Activated T-cell treated with anti-CD3 and anti-CD28 coated beads, Interleukin-2, amount 50 U/mL, for 4 hours (primary cell): ENCODE measurements around the gene PPP1R12B. TPM values are rescaled to one million over a fixed set of nuclear protein-coding genes. Genes with fewer than 3 reads are reported as not detected.
"Not testable (repeated sequence)": the region's sequence is repeated elsewhere in the genome, so short reads cannot be mapped to it uniquely, and the experiment has no call there.

Experiments
- ATAC-seq, 2 donors: fragments of 200-7000 bp; cut with Tn5 transposase; one replicate each; pipeline ENCODE4 v1.10.0; 2021
- DNase-seq: peaks from one replicate; pipeline ENCODE4 v3.0.0-alpha.2; 2020
- H3K27me3 Mint-ChIP-seq: one replicate; pipeline ENCODE4 v1.8.0; 2021; ENCODE audit warnings: low read depth, mixed read lengths
- H3K36me3 Mint-ChIP-seq: one replicate; pipeline ENCODE4 v1.8.0; 2022; ENCODE audit warnings: mixed read lengths; ENCODE audit not compliant: insufficient read depth
- H3K4me1 Mint-ChIP-seq: one replicate; pipeline ENCODE4 v1.8.0; 2021; ENCODE audit warnings: low read depth, mixed read lengths
- H3K4me3 Mint-ChIP-seq: one replicate; pipeline ENCODE4 v1.8.0; 2021; ENCODE audit warnings: mild to moderate bottlenecking, moderate library complexity, mixed read lengths
- H3K9me3 Mint-ChIP-seq: one replicate; pipeline ENCODE4 v1.8.0; 2021; ENCODE audit warnings: mixed read lengths
- total RNA-seq, 3 donors: library from RNA; stranded (reverse); gene quantifications; one replicate each; pipeline ENCODE4 v1.2.1, GENCODE V29; 2021

Gene PPP1R12B
- total RNA-seq, 3 donors from 2014 or later, result 4.7 to 8.1 (median 5.4) TPM

GRCh38 chr1:202361701-202362100, 13.2 kb downstream of the PPP1R12B start:
- no peaks in the 10 kb centered on the region for H3K36me3 Mint-ChIP-seq
- no peak for DNase-seq
- no peak for ATAC-seq
- H3K9me3 Mint-ChIP-seq, result no peaks in the 10 kb centered on the region
- no peaks in the 10 kb centered on the region for H3K27me3 Mint-ChIP-seq
- no peak overlapping the region for H3K4me3 Mint-ChIP-seq
- H3K4me1 Mint-ChIP-seq, result peaks cover 4% of the 10 kb centered on the region

- DNase-seq (no peak), ATAC-seq (no peak)
- Mint-ChIP-seq H3K36me3 (no peaks in the 10 kb centered on the region), H3K4me3 (no peak overlapping the region), H3K4me1 (peaks cover 4% of the 10 kb centered on the region), H3K9me3 (no peaks in the 10 kb centered on the region), H3K27me3 (no peaks in the 10 kb centered on the region)
These were observed 13.7 kb downstream of the PPP1R12B start for GRCh38 chr1:202362212-202362611.

- no peak for DNase-seq
These were observed 16.8 kb downstream of the PPP1R12B start for GRCh38 chr1:202365092-202365815.

GRCh38 chr1:202367271-202367670, 18.8 kb downstream of the PPP1R12B start:
- H3K9me3 Mint-ChIP-seq, result no peaks in the 10 kb centered on the region
- no peak for DNase-seq

More at GRCh38 chr1:202365092-202365815, 16.8 kb downstream of the PPP1R12B start:
- Mint-ChIP-seq H3K4me1 (peaks cover 4% of the 10 kb centered on the region), H3K4me3 (no peak overlapping the region), H3K9me3 (no peaks in the 10 kb centered on the region), H3K36me3 (peaks cover 1% of the 10 kb centered on the region), H3K27me3 (no peaks in the 10 kb centered on the region)
- ATAC-seq, result no peak

GRCh38 chr1:202370906-202371305, 22.4 kb downstream of the PPP1R12B start:
- H3K9me3 Mint-ChIP-seq, DNase-seq, H3K4me3 Mint-ChIP-seq, H3K4me1 Mint-ChIP-seq, ATAC-seq, H3K36me3 Mint-ChIP-seq, H3K27me3 Mint-ChIP-seq: not testable (repeated sequence)

More at GRCh38 chr1:202367271-202367670, 18.8 kb downstream of the PPP1R12B start:
- H3K27me3 Mint-ChIP-seq, result no peaks in the 10 kb centered on the region
- no peaks in the 10 kb centered on the region for H3K4me1 Mint-ChIP-seq
- no peak for ATAC-seq
- H3K4me3 Mint-ChIP-seq, result no peak overlapping the region
- peaks cover 1% of the 10 kb centered on the region for H3K36me3 Mint-ChIP-seq

- Mint-ChIP-seq H3K4me1 (peaks cover 9% of the 10 kb centered on the region), H3K27me3 (no peaks in the 10 kb centered on the region), H3K36me3 (peaks cover 8% of the 10 kb centered on the region), H3K4me3 (no peak overlapping the region), H3K9me3 (no peaks in the 10 kb centered on the region)
- ATAC-seq, result no peak
- no peak for DNase-seq
These were observed 25.6 kb downstream of the PPP1R12B start for GRCh38 chr1:202374099-202374498.

- DNase-seq, ATAC-seq, H3K27me3 Mint-ChIP-seq: not testable (repeated sequence)
These were observed 26.7 kb downstream of the PPP1R12B start for GRCh38 chr1:202375175-202375574.

GRCh38 chr1:202376247-202376646, 27.7 kb downstream of the PPP1R12B start:
- Mint-ChIP-seq H3K36me3 (peaks cover 6% of the 10 kb centered on the region), H3K4me3 (no peak overlapping the region), H3K9me3 (no peaks in the 10 kb centered on the region), H3K4me1 (peaks cover 26% of the 10 kb centered on the region), H3K27me3 (no peaks in the 10 kb centered on the region)
- DNase-seq (no peak), ATAC-seq (no peak)

More at GRCh38 chr1:202375175-202375574, 26.7 kb downstream of the PPP1R12B start:
- peaks cover 16% of the 10 kb centered on the region for H3K4me1 Mint-ChIP-seq
- H3K4me3 Mint-ChIP-seq, H3K9me3 Mint-ChIP-seq, H3K36me3 Mint-ChIP-seq: not testable (repeated sequence)

- DNase-seq, H3K27me3 Mint-ChIP-seq, H3K36me3 Mint-ChIP-seq, H3K9me3 Mint-ChIP-seq: not testable (repeated sequence)
- Mint-ChIP-seq H3K4me3 (peak overlapping the region; percentile 27), H3K4me1 (peaks cover 26% of the 10 kb centered on the region)
- ATAC-seq, result peak; percentile 38 to 67
These were observed 31.5 kb downstream of the PPP1R12B start for GRCh38 chr1:202379884-202380529.

- H3K4me3 Mint-ChIP-seq, ATAC-seq, H3K27me3 Mint-ChIP-seq: not testable (repeated sequence)
These were observed 32.0 kb downstream of the PPP1R12B start for GRCh38 chr1:202380535-202380934.

GRCh38 chr1:202381867-202382266, 33.4 kb downstream of the PPP1R12B start:
- H3K4me1 Mint-ChIP-seq, result peaks cover 21% of the 10 kb centered on the region
- H3K27me3 Mint-ChIP-seq, ATAC-seq, H3K4me3 Mint-ChIP-seq, DNase-seq, H3K36me3 Mint-ChIP-seq, H3K9me3 Mint-ChIP-seq: not testable (repeated sequence)

More at GRCh38 chr1:202380535-202380934, 32.0 kb downstream of the PPP1R12B start:
- not testable (repeated sequence) for DNase-seq, H3K9me3 Mint-ChIP-seq, H3K36me3 Mint-ChIP-seq
- peaks cover 26% of the 10 kb centered on the region for H3K4me1 Mint-ChIP-seq

GRCh38 chr1:202395831-202396230, 47.3 kb downstream of the PPP1R12B start:
- H3K4me1 Mint-ChIP-seq, ATAC-seq, H3K27me3 Mint-ChIP-seq, H3K4me3 Mint-ChIP-seq, H3K9me3 Mint-ChIP-seq, DNase-seq, H3K36me3 Mint-ChIP-seq: not testable (repeated sequence)

- no peaks in the 10 kb centered on the region for H3K36me3 Mint-ChIP-seq
- no peaks in the 10 kb centered on the region for H3K27me3 Mint-ChIP-seq
- no peaks in the 10 kb centered on the region for H3K9me3 Mint-ChIP-seq
- DNase-seq (no peak), ATAC-seq (no peak)
- H3K4me3 Mint-ChIP-seq, result no peak overlapping the region
- peaks cover 2% of the 10 kb centered on the region for H3K4me1 Mint-ChIP-seq
These were observed 48.8 kb downstream of the PPP1R12B start for GRCh38 chr1:202397256-202397655.

- H3K9me3 Mint-ChIP-seq, H3K36me3 Mint-ChIP-seq, H3K4me1 Mint-ChIP-seq, H3K4me3 Mint-ChIP-seq, H3K27me3 Mint-ChIP-seq, ATAC-seq, DNase-seq: not testable (repeated sequence)
These were observed 49.9 kb downstream of the PPP1R12B start for GRCh38 chr1:202398439-202398838.

- H3K4me3 Mint-ChIP-seq, H3K9me3 Mint-ChIP-seq, DNase-seq, H3K27me3 Mint-ChIP-seq, H3K36me3 Mint-ChIP-seq, H3K4me1 Mint-ChIP-seq, ATAC-seq: not testable (repeated sequence)
These were observed 53.3 kb downstream of the PPP1R12B start for GRCh38 chr1:202401771-202402170.
